Fibroblast of skin of right quadriceps (primary cell): ENCODE measurements around the gene LRP11.
"Not testable (repeated sequence)": the region's sequence is repeated elsewhere in the genome, so short reads cannot be mapped to it uniquely, and the experiment has no call there.

Experiments used
- DNase-seq: peaks from one replicate; pipeline ENCODE4 v3.0.0-alpha.2; 2013

LRP11 gene

GRCh38 chr6:149897855-149898744 is 33.9 kb upstream of the LRP11 start, which contains the start of gene RAET1E:
Gene RAET1E, minus strand, starts transcription at chr6:149898113. Its CDS starts 7,212 bp downstream, at chr6:149890901.
- DNase-seq, result no peak

- peak; percentile 77 for DNase-seq
Measured at GRCh38 chr6:149897015-149897697, 33.0 kb upstream of the LRP11 start.

GRCh38 chr6:149896491-149896890 is 32.3 kb upstream of the LRP11 start:
- DNase-seq, result peak; percentile 38

GRCh38 chr6:149895833-149896271 is 31.7 kb upstream of the LRP11 start:
- DNase-seq, result peak; percentile 76

GRCh38 chr6:149895048-149895590 is 31.0 kb upstream of the LRP11 start:
- peak; percentile 35 for DNase-seq

- DNase-seq, result not testable (repeated sequence)
Measured at GRCh38 chr6:149891864-149892263, 27.7 kb upstream of the LRP11 start.

GRCh38 chr6:149891259-149891658 is 27.1 kb upstream of the LRP11 start:
- DNase-seq, result no peak

- DNase-seq, result no peak
Measured at GRCh38 chr6:149890629-149891045, 26.5 kb upstream of the LRP11 start.

- no peak for DNase-seq
Measured at GRCh38 chr6:149889326-149889725, 25.2 kb upstream of the LRP11 start.

- DNase-seq, result peak; percentile 45
Measured at GRCh38 chr6:149888659-149889058, 24.5 kb upstream of the LRP11 start.

- no peak for DNase-seq
Measured at GRCh38 chr6:149888093-149888492, 23.9 kb upstream of the LRP11 start.

- peak; percentile 71 for DNase-seq
Measured at GRCh38 chr6:149887343-149887742, 23.2 kb upstream of the LRP11 start.

GRCh38 chr6:149885888-149886287 is 21.7 kb upstream of the LRP11 start:
- DNase-seq, result no peak

GRCh38 chr6:149884617-149885016 is 20.5 kb upstream of the LRP11 start:
- no peak for DNase-seq

- DNase-seq, result peak; percentile 33
Measured at GRCh38 chr6:149884215-149884614, 20.1 kb upstream of the LRP11 start.

- no peak for DNase-seq
Measured at GRCh38 chr6:149881860-149882259, 17.7 kb upstream of the LRP11 start.

GRCh38 chr6:149881066-149881766 is 17.1 kb upstream of the LRP11 start:
- no peak for DNase-seq

GRCh38 chr6:149877659-149878058 is 13.5 kb upstream of the LRP11 start:
- no peak for DNase-seq

GRCh38 chr6:149876241-149876933 is 12.2 kb upstream of the LRP11 start:
- DNase-seq, result no peak

- DNase-seq, result no peak
Measured at GRCh38 chr6:149872233-149872632, 8.1 kb upstream of the LRP11 start.

GRCh38 chr6:149871182-149871581 is 7.0 kb upstream of the LRP11 start:
- no peak for DNase-seq

GRCh38 chr6:149869275-149869892 is 5.2 kb upstream of the LRP11 start:
- DNase-seq, result no peak
